Lower lobe of right lung (tissue), 2 donors: ENCODE data around the gene AGPAT3. TPM values are rescaled to one million over a fixed set of nuclear protein-coding genes. Genes with fewer than 3 reads are reported as not detected.

Experiments
- ATAC-seq, 2 donors: fragments of 200-7000 bp; cut with Tn5 transposase; one replicate each; pipeline ENCODE4 v1.9.1; 2020 to 2022; ENCODE audit warnings: mild to moderate bottlenecking in 2 of 2, moderate library complexity in 2 of 2
- DNase-seq: peaks from one replicate; pipeline ENCODE4 v3.0.0-alpha.2; 2020
- H3K27ac ChIP-seq: fragments of 200-600 bp; one replicate; pipeline ENCODE4 v1.8.0; 2022
- H3K27me3 ChIP-seq: fragments of 200-600 bp; one replicate; pipeline ENCODE4 v1.8.0; 2022; ENCODE audit warnings: low read depth
- H3K36me3 ChIP-seq: fragments of 200-600 bp; one replicate; pipeline ENCODE4 v1.8.0; 2022; ENCODE audit warnings: mild to moderate bottlenecking
- H3K4me1 ChIP-seq: fragments of 200-600 bp; one replicate; pipeline ENCODE4 v1.8.0; 2022
- H3K4me3 ChIP-seq: fragments of 200-600 bp; one replicate; pipeline ENCODE4 v1.8.0; 2022; ENCODE audit warnings: mild to moderate bottlenecking
- H3K9me3 ChIP-seq: fragments of 200-600 bp; one replicate; pipeline ENCODE4 v1.8.0; 2022
- CTCF ChIP-seq: fragments of 200-600 bp; IDR thresholded peaks from one replicate; pipeline ENCODE4 v1.8.0; 2022; ENCODE audit warnings: antibody characterized with exemption, mild to moderate bottlenecking
- intact Hi-C: fragments of 100-400 bp; cut with DNase I; formaldehyde crosslinking; loops from one replicate; pipeline ENCODE4 v1.11.0; 2022
- total RNA-seq: library from RNA; stranded (reverse); fragmentation: NEBNext Ultra II Directional; extraction: Animal tissue kit (Norgen Biotek cat#: 25700); gene quantifications from one replicate; pipeline ENCODE4 v1.2.1, GENCODE V29; 2021
- donor health status: DM: no; HTN: yes; CAD: no; lungs with severe emphysema.

Gene AGPAT3
- total RNA-seq, 1 donor from 2014 or later = 83.3 TPM

GRCh38 chr21:43847301-43847700 is 17.7 kb upstream of the AGPAT3 start:
- TF ChIP-seq CTCF = no peak
- peaks cover 10% of the 10 kb centered on the region for H3K4me1 ChIP-seq

GRCh38 chr21:43848771-43849170 is 16.3 kb upstream of the AGPAT3 start:
- intact Hi-C loops = no loop called here
- H3K9me3 ChIP-seq = no peaks in the 10 kb centered on the region
- H3K27me3 ChIP-seq = no peaks in the 10 kb centered on the region
- peaks cover 10% of the 10 kb centered on the region for H3K4me1 ChIP-seq
- no peak for ATAC-seq
- no peak for DNase-seq
- no peak overlapping the region for H3K4me3 ChIP-seq
- H3K36me3 ChIP-seq = no peaks in the 10 kb centered on the region
- no peak overlapping the region for H3K27ac ChIP-seq
- TF ChIP-seq CTCF = no peak

More at GRCh38 chr21:43847301-43847700, 17.7 kb upstream of the AGPAT3 start:
- no peak for ATAC-seq
- Histone ChIP-seq H3K9me3 (no peaks in the 10 kb centered on the region), H3K27me3 (no peaks in the 10 kb centered on the region), H3K27ac (no peak overlapping the region), H3K36me3 (no peaks in the 10 kb centered on the region), H3K4me3 (no peak overlapping the region)
- intact Hi-C loops = no loop called here
- DNase-seq = no peak

- ATAC-seq = peak in 1 of 2 donors; percentile 46
- TF ChIP-seq CTCF = no peak
- no peak overlapping the region for H3K27ac ChIP-seq
These were observed 15.3 kb upstream of the AGPAT3 start for GRCh38 chr21:43849532-43850299.

GRCh38 chr21:43850728-43851295 is 14.2 kb upstream of the AGPAT3 start:
- DNase-seq = no peak
- no peak for TF ChIP-seq CTCF
- no peak overlapping the region for H3K27ac ChIP-seq
- ATAC-seq = no peak
- no peaks in the 10 kb centered on the region for H3K27me3 ChIP-seq
- H3K4me1 ChIP-seq = peaks cover 10% of the 10 kb centered on the region
- H3K4me3 ChIP-seq = no peak overlapping the region
- no peaks in the 10 kb centered on the region for H3K9me3 ChIP-seq
- no peaks in the 10 kb centered on the region for H3K36me3 ChIP-seq
- intact Hi-C loops = no loop called here

More at GRCh38 chr21:43849532-43850299, 15.3 kb upstream of the AGPAT3 start:
- DNase-seq = no peak
- Histone ChIP-seq H3K36me3 (no peaks in the 10 kb centered on the region), H3K27me3 (no peaks in the 10 kb centered on the region), H3K9me3 (no peaks in the 10 kb centered on the region), H3K4me1 (peaks cover 10% of the 10 kb centered on the region), H3K4me3 (no peak overlapping the region)
- intact Hi-C loops = no loop called here

- intact Hi-C loops = no loop called here
- no peak for DNase-seq
These were observed 13.4 kb upstream of the AGPAT3 start for GRCh38 chr21:43851593-43851992.

More at GRCh38 chr21:43851593-43851992, 13.4 kb upstream of the AGPAT3 start:
- no peak for TF ChIP-seq CTCF
- H3K4me3 ChIP-seq = no peak overlapping the region
- H3K4me1 ChIP-seq = peaks cover 10% of the 10 kb centered on the region
- H3K36me3 ChIP-seq = no peaks in the 10 kb centered on the region
- no peak for ATAC-seq
- H3K9me3 ChIP-seq = no peaks in the 10 kb centered on the region
- no peak overlapping the region for H3K27ac ChIP-seq
- no peaks in the 10 kb centered on the region for H3K27me3 ChIP-seq
